ENCODE measurements around the gene SYTL3.

The SYTL3 gene

GRCh38 chr6:158661156-158661685 lies 11.4 kb downstream of the SYTL3 start:
- Histone ChIP-seq H3K4me2 (ENCODE audit: low read length) (no peak overlapping the region), H3K36me3 (ENCODE audit: control insufficient read depth, low read length) (no peaks in the 10 kb centered on the region), H3K27me3 (ENCODE audit: control insufficient read depth, low read length) (peaks cover 35% of the 10 kb centered on the region), H3K27ac (ENCODE audit: low read depth, low read length) (no peak overlapping the region), H3K9me3 (ENCODE audit: control insufficient read depth, insufficient read depth, low read length) (no peaks in the 10 kb centered on the region), H3K79me2 (ENCODE audit: control insufficient read depth, low read length) (no peaks in the 10 kb centered on the region), H4K20me1 (ENCODE audit: control insufficient read depth, insufficient read depth, low read depth, low read length) (no peaks in the 10 kb centered on the region), H3K4me1 (ENCODE audit: control insufficient read depth, low read length) (peaks cover 4% of the 10 kb centered on the region), H3K4me3 (ENCODE audit: low read length) (no peak overlapping the region), H3F3A (ENCODE audit: control insufficient read depth, insufficient read depth) (no peaks in the 10 kb centered on the region), H3K9me2 (replicated peaks; ENCODE audit: control insufficient read depth, low read length) (no peaks in the 10 kb centered on the region)
- no peak for TF ChIP-seq CTCF (IDR thresholded peaks at IDR 0.05; ENCODE audit: low read depth, low read length, poor library complexity, severe bottlenecking)
- TF ChIP-seq EZH2phosphoT487 (IDR thresholded peaks at IDR 0.05; ENCODE audit: borderline replicate concordance, low read length) = no peak

- H3K9me2 ChIP-seq (replicated peaks; ENCODE audit: control insufficient read depth, low read length) = no peaks in the 10 kb centered on the region
- H3K27ac ChIP-seq (ENCODE audit: low read depth, low read length) = no peak overlapping the region
- no peaks in the 10 kb centered on the region for H3F3A ChIP-seq (ENCODE audit: control insufficient read depth, insufficient read depth)
- no peaks in the 10 kb centered on the region for H3K79me2 ChIP-seq (ENCODE audit: control insufficient read depth, low read length)
- H3K27me3 ChIP-seq (ENCODE audit: control insufficient read depth, low read length) = peaks cover 49% of the 10 kb centered on the region
- no peaks in the 10 kb centered on the region for H4K20me1 ChIP-seq (ENCODE audit: control insufficient read depth, insufficient read depth, low read depth, low read length)
- no peaks in the 10 kb centered on the region for H3K36me3 ChIP-seq (ENCODE audit: control insufficient read depth, low read length)
- TF ChIP-seq CTCF (IDR thresholded peaks at IDR 0.05; ENCODE audit: low read depth, low read length, poor library complexity, severe bottlenecking) (no peak), EZH2phosphoT487 (IDR thresholded peaks at IDR 0.05; ENCODE audit: borderline replicate concordance, low read length) (no peak)
- H3K9me3 ChIP-seq (ENCODE audit: control insufficient read depth, insufficient read depth, low read length) = no peaks in the 10 kb centered on the region
- H3K4me2 ChIP-seq (ENCODE audit: low read length) = no peak overlapping the region
- no peak overlapping the region for H3K4me3 ChIP-seq (ENCODE audit: low read length)
- peaks cover 7% of the 10 kb centered on the region for H3K4me1 ChIP-seq (ENCODE audit: control insufficient read depth, low read length)
Observed at GRCh38 chr6:158662607-158662953, 12.7 kb downstream of the SYTL3 start.

GRCh38 chr6:158662954-158663624 lies 13.2 kb downstream of the SYTL3 start:
- H3K79me2 ChIP-seq (ENCODE audit: control insufficient read depth, low read length) = no peaks in the 10 kb centered on the region
- no peaks in the 10 kb centered on the region for H3K36me3 ChIP-seq (ENCODE audit: control insufficient read depth, low read length)
- no peak for TF ChIP-seq EZH2phosphoT487 (IDR thresholded peaks at IDR 0.05; ENCODE audit: borderline replicate concordance, low read length)
- no peak for TF ChIP-seq CTCF (IDR thresholded peaks at IDR 0.05; ENCODE audit: low read depth, low read length, poor library complexity, severe bottlenecking)
- no peak overlapping the region for H3K4me2 ChIP-seq (ENCODE audit: low read length)
- peaks cover 53% of the 10 kb centered on the region for H3K27me3 ChIP-seq (ENCODE audit: control insufficient read depth, low read length)
- no peaks in the 10 kb centered on the region for H4K20me1 ChIP-seq (ENCODE audit: control insufficient read depth, insufficient read depth, low read depth, low read length)
- no peaks in the 10 kb centered on the region for H3F3A ChIP-seq (ENCODE audit: control insufficient read depth, insufficient read depth)
- no peaks in the 10 kb centered on the region for H3K9me3 ChIP-seq (ENCODE audit: control insufficient read depth, insufficient read depth, low read length)
- no peak overlapping the region for H3K27ac ChIP-seq (ENCODE audit: low read depth, low read length)
- H3K4me3 ChIP-seq (ENCODE audit: low read length) = no peak overlapping the region
- no peaks in the 10 kb centered on the region for H3K9me2 ChIP-seq (replicated peaks; ENCODE audit: control insufficient read depth, low read length)
- H3K4me1 ChIP-seq (ENCODE audit: control insufficient read depth, low read length) = peaks cover 9% of the 10 kb centered on the region

All from DOHH2 (cell line).